Measurements from ENCODE around the gene ITGA7.

DNA sequence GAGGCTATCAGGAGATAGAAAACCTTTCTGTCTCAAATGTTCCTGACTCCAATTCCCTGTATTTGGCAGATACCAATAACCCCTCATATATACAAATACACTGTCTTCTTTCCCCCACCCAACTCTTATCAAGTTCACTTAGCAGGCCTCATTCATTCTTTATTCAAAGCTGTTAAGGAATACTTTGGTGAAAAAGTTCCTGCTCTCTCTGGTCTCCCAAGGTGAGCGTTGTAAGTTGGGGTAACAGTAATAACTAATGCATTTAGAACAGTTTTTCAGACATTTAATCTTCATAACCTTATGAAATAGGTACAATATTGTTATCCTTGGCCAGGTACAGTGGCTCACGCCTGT is 31.3 kb upstream of the ITGA7 start:
- TF ChIP-seq SP1 (IDR thresholded peaks at IDR 0.05) (no peak), BHLHE40 (IDR thresholded peaks at IDR 0.05; ENCODE audit: borderline replicate concordance) (no peak), FOXA1 (IDR thresholded peaks at IDR 0.05) (no peak), ZNF384 (IDR thresholded peaks at IDR 0.05) (no peak), FOXM1 (IDR thresholded peaks at IDR 0.05; ENCODE audit: borderline replicate concordance) (no peak), ELF4 (IDR thresholded peaks at IDR 0.05) (no peak), FOXK2 (IDR thresholded peaks at IDR 0.05) (no peak)

All from HEK293T (cell line).